ENCODE results near the gene ISOC2.
"Not testable (repeated sequence)": the region's sequence is repeated elsewhere in the genome, so short reads cannot be mapped to it uniquely, and the experiment has no call there.

Gene ISOC2

DNA sequence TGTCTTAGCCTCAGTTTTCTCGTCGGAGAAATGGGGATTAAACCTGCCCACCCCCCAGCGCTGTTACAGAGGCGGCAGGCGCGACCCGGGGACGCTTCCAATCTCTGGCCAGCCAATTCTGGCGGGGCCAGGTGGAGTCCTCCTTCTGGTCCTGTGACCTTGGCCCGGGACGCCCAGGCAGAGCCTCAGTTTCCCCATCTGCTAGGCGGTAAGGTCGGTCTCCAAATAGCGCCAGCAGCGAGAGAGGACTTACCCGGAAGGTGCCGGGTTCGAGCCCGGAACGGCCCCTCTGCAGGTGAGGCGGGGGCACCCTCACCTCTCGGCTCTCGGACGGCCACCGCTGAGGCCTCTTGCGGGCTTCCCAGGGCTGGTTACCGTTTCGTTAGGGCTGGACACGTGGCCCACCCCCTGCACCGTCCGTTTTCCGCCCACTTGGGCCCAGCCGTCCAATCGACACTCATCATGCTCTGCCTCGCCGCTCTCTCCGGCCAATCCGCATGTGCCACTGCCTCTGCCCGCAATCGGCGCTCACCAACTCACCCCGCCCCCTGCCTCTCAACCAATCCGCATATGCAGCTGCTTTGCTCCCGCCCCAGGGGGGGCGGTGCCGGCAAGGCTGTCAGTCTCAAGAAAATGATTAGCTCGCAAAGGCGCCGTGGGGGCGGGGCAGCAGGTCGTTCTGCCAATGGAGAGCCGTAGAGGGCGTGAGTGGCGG is at the start of gene ISOC2:
Gene ISOC2 (minus strand): TSS at position 384 of the 715 bp plus-strand sequence. CDS start 5,156 bp downstream, outside the sequence.
- peak; percentile 97 for DNase-seq (ENCODE audit: low read depth, low spot score)

- DNase-seq (ENCODE audit: low read depth, low spot score): no peak
Observed at GRCh38 chr19:55508120-55508519, 46.7 kb upstream of the ISOC2 start.

GRCh38 chr19:55504981-55505380 is 43.5 kb upstream of the ISOC2 start:
- DNase-seq (ENCODE audit: low read depth, low spot score): no peak

DNA sequence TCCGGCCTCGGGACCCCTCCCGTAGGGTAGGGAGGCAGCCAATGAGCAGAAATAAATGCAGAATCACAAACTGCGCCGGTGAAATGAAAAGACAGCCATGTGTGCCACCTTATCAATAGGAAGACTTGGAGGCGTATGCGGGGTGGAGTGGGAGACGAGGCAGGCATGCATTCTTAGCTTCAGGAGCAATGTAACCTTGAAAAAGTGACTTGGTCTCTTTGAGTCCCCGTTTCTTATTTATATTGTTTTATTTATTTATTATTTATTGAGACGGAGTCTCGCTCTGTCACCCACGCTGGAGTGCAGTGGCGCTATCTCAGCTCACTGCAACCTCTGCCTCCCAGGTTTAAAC is 42.8 kb upstream of the ISOC2 start:
- no peak for DNase-seq (ENCODE audit: low read depth, low spot score)

DNA sequence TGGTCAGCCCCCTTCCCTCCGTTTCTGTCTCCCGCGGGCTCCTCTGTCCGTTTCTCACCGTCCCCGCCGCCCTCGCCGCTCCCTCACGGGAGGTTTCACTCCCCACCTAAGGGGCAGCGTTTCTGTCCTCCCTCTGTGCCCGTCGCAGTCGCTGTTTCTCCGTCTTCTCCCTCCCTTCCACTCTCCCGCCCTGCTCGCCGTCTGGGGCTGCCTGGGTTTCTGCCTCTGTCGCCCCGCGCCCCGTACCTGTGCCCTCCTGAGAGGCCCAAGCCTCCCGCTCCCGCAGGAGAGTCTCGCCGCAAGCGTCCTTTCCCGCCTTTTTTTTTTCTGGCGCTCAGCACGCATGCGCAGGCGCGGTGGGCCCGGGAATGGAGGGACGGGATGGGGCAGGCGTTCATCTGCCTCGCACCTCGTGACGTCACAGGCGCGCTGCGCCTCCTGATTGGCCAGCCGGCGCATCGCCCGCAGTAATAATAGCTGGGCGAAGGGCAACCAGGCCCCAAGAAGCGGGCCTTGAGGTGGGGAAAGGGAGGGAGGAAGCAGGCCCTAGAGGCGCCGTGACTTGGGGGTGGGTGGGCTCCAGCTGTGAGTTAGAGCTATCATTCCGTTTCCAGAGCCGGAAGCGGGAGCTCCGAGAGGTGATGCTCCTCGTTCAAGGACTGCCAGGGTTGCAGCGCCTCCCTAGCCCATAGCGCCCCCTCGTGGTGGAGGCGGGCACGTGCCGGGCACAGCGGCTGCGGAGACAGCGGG is 42.2 kb upstream of the ISOC2 start:
- peak; percentile 72 for DNase-seq (ENCODE audit: low read depth, low spot score)

- DNase-seq (ENCODE audit: low read depth, low spot score): no peak
Observed at GRCh38 chr19:55503157-55503501, 41.7 kb upstream of the ISOC2 start.

GRCh38 chr19:55502197-55502952 is 40.9 kb upstream of the ISOC2 start:
- DNase-seq (ENCODE audit: low read depth, low spot score): no peak

- DNase-seq (ENCODE audit: low read depth, low spot score): no peak
Observed at GRCh38 chr19:55500368-55500952, 39.0 kb upstream of the ISOC2 start.

DNA sequence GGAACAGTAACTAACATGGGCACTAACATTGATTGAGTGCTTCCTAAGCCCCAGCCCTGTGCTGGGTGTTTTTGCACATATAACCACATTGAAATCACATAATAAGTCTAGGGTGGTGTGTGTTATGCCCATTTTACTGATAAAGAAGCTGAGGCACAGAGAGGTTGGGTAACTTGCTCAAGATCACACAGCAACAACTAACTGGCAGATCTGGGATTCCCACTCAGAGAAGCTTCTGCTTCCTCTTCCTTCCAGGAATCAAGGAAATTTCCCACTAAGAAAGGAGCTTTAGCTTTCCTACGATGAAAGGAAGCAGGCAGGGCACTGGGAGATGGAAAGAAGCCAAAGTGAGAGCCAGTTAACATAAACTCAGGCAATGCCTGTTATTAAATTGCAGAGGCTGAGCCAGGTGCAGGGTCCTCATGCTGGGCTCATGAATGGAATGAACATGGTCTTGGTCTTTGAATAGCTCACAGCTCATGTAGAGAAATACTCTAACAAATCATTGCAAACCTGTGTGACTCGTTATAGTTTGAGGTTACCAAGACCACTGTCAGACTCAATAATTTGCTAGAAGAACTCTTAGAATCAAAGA is 36.9 kb upstream of the ISOC2 start:
- DNase-seq (ENCODE audit: low read depth, low spot score): no peak

DNA sequence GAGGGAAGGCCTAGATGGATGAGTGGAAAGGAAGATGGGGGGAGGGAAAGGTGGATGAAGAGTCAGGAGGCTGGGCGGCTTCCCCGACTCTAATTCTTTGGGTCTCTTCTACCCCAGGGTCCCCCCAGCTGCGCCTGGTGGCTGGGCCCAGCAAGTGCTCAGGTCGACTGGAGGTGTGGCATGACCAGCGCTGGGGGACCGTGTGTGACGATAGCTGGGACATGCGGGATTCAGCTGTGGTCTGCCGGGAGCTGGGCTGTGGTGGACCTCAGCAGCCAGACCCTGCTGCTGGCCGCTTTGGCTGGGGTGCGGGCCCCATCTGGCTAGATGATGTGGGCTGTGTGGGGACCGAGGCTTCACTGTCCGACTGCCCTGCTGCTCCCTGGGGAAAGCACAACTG is 36.3 kb upstream of the ISOC2 start:
- DNase-seq (ENCODE audit: low read depth, low spot score): no peak

DNA sequence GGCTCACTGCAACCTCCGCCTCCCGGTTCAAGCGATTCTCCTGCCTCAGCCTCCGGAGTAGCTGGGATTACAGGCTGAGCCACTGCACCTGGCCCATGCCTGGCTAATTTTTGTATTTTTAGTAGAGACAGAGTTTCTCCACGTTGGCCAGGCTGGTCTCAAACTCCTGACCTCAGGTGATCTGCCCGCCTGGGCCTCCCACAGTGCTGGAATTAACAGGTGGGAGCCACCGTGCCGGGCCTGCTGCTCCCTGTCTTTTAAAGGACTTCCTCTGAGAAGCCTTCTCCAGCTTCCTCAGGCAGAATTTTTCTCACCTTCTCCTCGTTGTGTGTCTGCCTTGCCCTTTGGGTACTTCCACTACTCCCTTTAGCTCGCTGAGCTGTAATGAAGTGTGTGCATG is 35.4 kb upstream of the ISOC2 start:
- DNase-seq (ENCODE audit: low read depth, low spot score): not testable (repeated sequence)

GRCh38 chr19:55495646-55496349 is 34.4 kb upstream of the ISOC2 start:
- DNase-seq (ENCODE audit: low read depth, low spot score): no peak

DNA sequence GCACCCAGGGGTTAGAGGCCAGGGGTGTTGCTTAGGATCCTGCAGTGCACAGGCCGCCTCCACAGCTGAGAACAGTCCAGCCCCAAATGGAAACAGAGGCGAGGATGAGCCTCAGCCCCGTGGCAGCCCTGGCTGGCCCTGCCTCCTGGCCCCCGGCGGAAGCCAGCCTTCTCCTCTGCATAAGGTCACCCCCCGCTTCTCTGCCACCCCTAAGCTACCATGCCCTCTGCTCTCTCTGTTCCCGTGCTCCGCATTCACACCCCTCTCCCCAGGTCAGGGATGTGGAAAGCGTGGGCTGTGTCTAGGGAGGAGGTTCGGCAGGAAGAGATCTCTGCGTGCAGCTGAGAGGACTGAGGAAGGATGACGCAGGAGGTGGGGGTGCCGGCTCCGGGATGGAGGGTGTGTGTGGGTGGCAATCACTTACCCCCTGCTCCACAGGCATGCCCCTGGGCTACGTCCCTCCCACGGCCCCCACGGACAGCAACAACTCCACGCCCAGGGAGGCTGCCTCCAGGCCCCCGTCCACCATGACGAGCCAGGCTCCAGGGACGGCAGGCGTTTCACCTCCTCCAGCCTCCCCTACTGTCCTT is 32.8 kb upstream of the ISOC2 start:
- DNase-seq (ENCODE audit: low read depth, low spot score): no peak

- DNase-seq (ENCODE audit: low read depth, low spot score): no peak
Observed at GRCh38 chr19:55493645-55494171, 32.3 kb upstream of the ISOC2 start.

- DNase-seq (ENCODE audit: low read depth, low spot score): no peak
Observed at GRCh38 chr19:55493052-55493644, 31.7 kb upstream of the ISOC2 start.

GRCh38 chr19:55492362-55492944 is 31.0 kb upstream of the ISOC2 start:
- DNase-seq (ENCODE audit: low read depth, low spot score): no peak

DNA sequence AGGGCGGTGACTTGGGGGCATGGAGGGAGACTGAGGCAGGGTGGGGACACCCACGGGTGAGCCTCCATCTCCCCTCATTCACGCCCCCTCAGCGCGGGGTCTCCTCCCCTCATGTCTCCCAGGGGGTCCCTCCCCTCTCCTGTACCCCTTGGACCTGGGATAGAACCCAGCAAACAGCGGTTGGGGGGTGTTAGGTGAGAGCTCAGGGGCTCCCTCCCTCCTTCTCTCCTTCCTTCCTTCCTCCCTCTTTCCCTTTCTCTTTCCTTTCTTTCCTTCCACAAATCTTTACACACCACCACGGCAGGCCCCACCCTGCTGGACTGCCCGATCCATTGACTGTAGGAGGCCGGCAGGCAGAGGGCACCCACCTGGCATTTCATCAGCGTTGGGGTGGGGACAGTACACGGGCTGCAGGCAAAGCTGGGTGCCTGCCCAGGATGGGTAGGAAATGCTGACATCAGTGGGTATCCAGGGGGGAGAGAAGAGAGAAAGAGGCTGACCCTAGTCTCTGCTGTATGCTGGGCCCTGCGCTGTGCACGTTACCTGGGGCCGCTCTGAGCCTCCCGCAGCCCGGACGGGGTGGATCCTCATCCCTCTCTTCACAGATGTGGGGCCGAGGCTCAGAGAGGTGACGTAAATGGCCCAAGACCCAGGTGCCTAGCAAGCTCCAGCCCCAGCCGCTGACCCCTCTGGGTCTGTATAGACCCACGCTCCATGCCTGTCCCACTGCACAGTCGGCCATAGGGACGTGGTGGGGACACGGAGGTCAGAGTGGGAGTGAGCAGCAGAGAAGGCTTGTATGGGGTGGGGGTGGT is 30.3 kb upstream of the ISOC2 start:
- no peak for DNase-seq (ENCODE audit: low read depth, low spot score)

GRCh38 chr19:55490478-55491432 is 29.3 kb upstream of the ISOC2 start:
- DNase-seq (ENCODE audit: low read depth, low spot score): no peak

Measured in iPS DF 19.7 (cell line).